Karpas-422 (cell line): ENCODE results near the gene UFD1. TPM values are rescaled to one million over a fixed set of nuclear protein-coding genes. Genes with fewer than 3 reads are reported as not detected.

Source experiments
- DNase-seq: peaks from one replicate; pipeline ENCODE4 v3.0.0-alpha.2; 2015
- H2AFZ ChIP-seq: fragments of 200-600 bp; sonication (generic); 2 replicates; pipeline ENCODE4 v1.6.1; 2014; ENCODE audit warnings: antibody characterized with exemption, low read length, mixed read lengths
- H3K27ac ChIP-seq: fragments of 200-600 bp; sonication (generic); 2 replicates; pipeline ENCODE4 v1.5.1; 2014; ENCODE audit warnings: mild to moderate bottlenecking, low read length, moderate library complexity
- H3K27me3 ChIP-seq: fragments of 200-600 bp; sonication (generic); 2 replicates; pipeline ENCODE4 v1.6.1; 2014; ENCODE audit warnings: low read length, mixed read lengths
- H3K36me3 ChIP-seq: fragments of 200-600 bp; sonication (generic); 2 replicates; pipeline ENCODE4 v1.6.1; 2014; ENCODE audit warnings: low read length, mixed read lengths; ENCODE audit not compliant: insufficient read depth
- H3K4me1 ChIP-seq: fragments of 200-600 bp; sonication (generic); 2 replicates; pipeline ENCODE4 v1.6.1; 2014; ENCODE audit warnings: mild to moderate bottlenecking, low read length, mixed read lengths
- H3K4me2 ChIP-seq: fragments of 200-600 bp; sonication (generic); 2 replicates; pipeline ENCODE4 v1.6.1; 2014; ENCODE audit warnings: low read length, low read depth, mild to moderate bottlenecking; ENCODE audit not compliant: poor library complexity, severe bottlenecking
- H3K4me3 ChIP-seq: fragments of 200-600 bp; sonication (generic); 2 replicates; pipeline ENCODE4 v1.5.1; 2014; ENCODE audit warnings: mild to moderate bottlenecking, antibody characterized with exemption, low read length, mixed read lengths
- H3K79me2 ChIP-seq: fragments of 200-600 bp; sonication (generic); 2 replicates; pipeline ENCODE4 v1.6.1; 2014; ENCODE audit warnings: mild to moderate bottlenecking, low read length, mixed read lengths
- H3K9ac ChIP-seq: fragments of 200-600 bp; sonication (generic); 2 replicates; pipeline ENCODE4 v1.6.0; 2014; ENCODE audit warnings: low read length
- H3K9me2 ChIP-seq: fragments of 200-600 bp; sonication (generic), shearing (Covaris generic); replicated peaks from 2 replicates; pipeline ENCODE4 v1.6.0; 2014; ENCODE audit warnings: mild to moderate bottlenecking, low read length, moderate library complexity; ENCODE audit not compliant: insufficient read depth
- H3K9me3 ChIP-seq: fragments of 300-700, 200-600 bp; sonication (generic); 2 replicates; pipeline ENCODE4 v1.6.1; 2014; ENCODE audit warnings: low read length, mixed read lengths
- H4K20me1 ChIP-seq: fragments of 200-600 bp; sonication (generic); 2 replicates; pipeline ENCODE4 v1.6.1; 2014; ENCODE audit warnings: mild to moderate bottlenecking, antibody characterized with exemption, low read length, low read depth; ENCODE audit not compliant: insufficient read depth
- total RNA-seq: library from RNA; depleted of rRNA; stranded (reverse); fragments of >200 nt; shearing (Covaris generic); gene quantifications from 2 replicates; pipeline ENCODE4 v1.2.3, GENCODE V29; 2014; ENCODE audit warnings: low replicate concordance

The UFD1 gene
- total RNA-seq, 1 experiment from 2014 or later: 91.5 TPM

- Histone ChIP-seq H3K9me2 (no peaks in the 10 kb centered on the region), H3K79me2 (no peaks in the 10 kb centered on the region), H3K36me3 (peaks cover 40% of the 10 kb centered on the region; the same call in 1 of the 2 replicates), H3K27ac (no peak overlapping the region), H3K9me3 (no peaks in the 10 kb centered on the region), H3K4me2 (no peak overlapping the region), H4K20me1 (no peaks in the 10 kb centered on the region), H3K4me1 (no peaks in the 10 kb centered on the region), H3K9ac (no peak overlapping the region), H2AFZ (no peak overlapping the region), H3K4me3 (no peak overlapping the region), H3K27me3 (no peaks in the 10 kb centered on the region)
- DNase-seq: no peak
Measured at GRCh38 chr22:19457828-19458428, 21.1 kb downstream of the UFD1 start.

GRCh38 chr22:19456541-19456940, 22.5 kb downstream of the UFD1 start:
- Histone ChIP-seq H3K9me2 (no peaks in the 10 kb centered on the region), H3K4me2 (no peak overlapping the region), H3K79me2 (no peaks in the 10 kb centered on the region), H3K27ac (no peak overlapping the region), H3K36me3 (peaks cover 52% of the 10 kb centered on the region; the same call in 1 of the 2 replicates), H4K20me1 (no peaks in the 10 kb centered on the region), H3K4me1 (no peaks in the 10 kb centered on the region), H3K27me3 (no peaks in the 10 kb centered on the region), H2AFZ (no peak overlapping the region), H3K9ac (no peak overlapping the region), H3K4me3 (no peak overlapping the region), H3K9me3 (no peaks in the 10 kb centered on the region)
- DNase-seq: no peak

DNA sequence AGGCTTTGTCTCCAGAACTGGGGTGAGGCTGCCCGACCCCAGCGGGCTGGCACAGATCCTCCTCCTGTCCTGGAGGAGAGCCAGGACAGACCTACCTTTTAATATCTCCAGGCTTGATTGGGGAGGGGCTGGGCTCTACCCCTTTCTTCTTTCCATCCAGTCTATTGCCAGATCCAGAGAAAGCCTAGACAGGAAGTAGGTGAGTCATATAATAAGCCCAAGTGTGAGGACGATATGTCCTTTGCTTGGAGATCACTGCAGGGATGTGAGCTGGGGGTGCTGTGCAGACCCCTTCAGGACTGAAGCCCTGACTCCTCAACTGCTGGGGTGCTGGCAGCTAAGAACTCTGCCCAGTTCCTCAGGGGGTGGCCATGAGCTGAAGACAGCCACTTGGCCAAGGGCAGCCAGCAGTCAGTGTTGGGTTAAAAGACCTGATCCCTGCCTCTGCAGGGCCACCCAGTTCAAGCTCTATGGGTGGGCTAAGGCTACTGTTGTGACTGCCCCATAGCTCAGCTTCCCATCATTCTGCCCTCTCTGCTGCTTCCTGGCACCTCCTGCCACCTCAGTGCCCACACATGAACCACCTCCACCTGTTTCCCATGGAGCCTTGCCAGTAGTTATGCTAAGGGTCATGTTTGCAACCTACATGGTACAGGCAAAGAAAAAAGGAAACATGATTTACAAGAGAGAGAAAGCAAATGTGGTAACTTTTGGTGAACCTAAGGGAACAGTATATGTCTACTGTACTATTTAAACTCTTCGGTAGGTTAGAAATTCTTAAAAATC, 23.2 kb downstream of the UFD1 start:
- no peak for DNase-seq
- Histone ChIP-seq H3K9ac (no peak overlapping the region), H3K79me2 (no peaks in the 10 kb centered on the region), H3K4me2 (no peak overlapping the region), H3K4me3 (no peak overlapping the region), H3K27me3 (no peaks in the 10 kb centered on the region), H4K20me1 (no peaks in the 10 kb centered on the region), H3K9me2 (no peaks in the 10 kb centered on the region), H3K36me3 (peaks cover 49% of the 10 kb centered on the region; the same call in 1 of the 2 replicates), H3K4me1 (no peaks in the 10 kb centered on the region), H3K27ac (no peak overlapping the region), H2AFZ (no peak overlapping the region), H3K9me3 (no peaks in the 10 kb centered on the region)

- peaks cover 44% of the 10 kb centered on the region; the same call in 1 of the 2 replicates for H3K36me3 ChIP-seq
- no peak for DNase-seq
- no peaks in the 10 kb centered on the region for H3K79me2 ChIP-seq
- H3K9ac ChIP-seq: no peak overlapping the region
- no peaks in the 10 kb centered on the region for H3K9me3 ChIP-seq
- no peaks in the 10 kb centered on the region for H3K27me3 ChIP-seq
- H3K27ac ChIP-seq: no peak overlapping the region
- H3K4me2 ChIP-seq: no peak overlapping the region
- H2AFZ ChIP-seq: no peak overlapping the region
- no peaks in the 10 kb centered on the region for H4K20me1 ChIP-seq
- H3K4me3 ChIP-seq: no peak overlapping the region
- peaks cover under 1% of the 10 kb centered on the region for H3K4me1 ChIP-seq
- H3K9me2 ChIP-seq: no peaks in the 10 kb centered on the region
Measured at GRCh38 chr22:19455033-19455432, 24.0 kb downstream of the UFD1 start.

DNA sequence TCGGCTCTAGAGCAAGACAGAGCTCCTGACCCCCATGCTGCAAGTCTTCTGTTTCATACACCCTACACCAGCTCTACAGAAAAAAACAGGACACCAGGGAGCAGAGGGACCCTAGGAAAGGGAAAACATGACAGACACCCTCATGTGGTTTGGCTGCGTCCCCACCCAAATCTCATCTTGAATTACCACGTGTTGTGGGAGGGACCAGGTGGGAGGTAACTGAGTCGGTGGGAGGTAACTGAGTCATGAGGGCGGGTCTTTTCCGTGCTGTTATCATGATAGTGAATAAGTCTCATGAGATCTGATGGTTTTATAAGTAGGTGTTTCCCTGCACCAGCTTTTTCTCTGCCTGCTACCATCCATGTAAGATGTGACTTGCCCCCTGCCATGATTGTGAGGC, 24.8 kb downstream of the UFD1 start:
- Histone ChIP-seq H3K4me1 (peaks cover 9% of the 10 kb centered on the region), H3K9ac (no peak overlapping the region), H3K4me2 (no peak overlapping the region), H3K9me3 (no peaks in the 10 kb centered on the region), H3K79me2 (0 out of 2 replicates have a peak, but pooled peaks cover 5% of the 10 kb centered on the region), H2AFZ (no peak overlapping the region), H3K36me3 (peaks cover 51% of the 10 kb centered on the region; the same call in 1 of the 2 replicates), H3K27ac (no peak overlapping the region), H3K9me2 (no peaks in the 10 kb centered on the region), H3K27me3 (no peaks in the 10 kb centered on the region), H3K4me3 (no peak overlapping the region), H4K20me1 (no peaks in the 10 kb centered on the region)
- no peak for DNase-seq

DNA sequence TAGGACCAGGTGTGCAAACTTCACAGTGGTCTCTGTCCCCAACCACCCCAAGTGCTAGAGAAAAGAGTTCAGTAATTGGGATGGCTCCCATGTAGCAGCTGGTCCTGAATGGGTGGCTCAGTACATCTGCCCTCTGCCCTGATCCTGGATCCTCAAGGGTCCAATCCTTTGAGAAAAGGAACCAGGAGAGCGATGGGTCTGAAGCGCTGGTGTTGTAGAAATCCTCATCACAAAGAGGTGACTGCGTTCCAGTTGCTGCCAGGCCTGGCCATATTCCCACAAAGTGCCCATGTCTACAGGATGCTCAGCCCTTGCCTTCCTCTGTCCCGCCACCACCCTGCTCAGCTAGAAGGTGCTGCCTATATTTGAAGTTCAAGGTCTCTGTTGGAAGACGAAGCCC, 25.3 kb downstream of the UFD1 start:
- Histone ChIP-seq H3K9me2 (no peaks in the 10 kb centered on the region), H4K20me1 (no peaks in the 10 kb centered on the region; the same call in 1 of the 2 replicates), H3K4me1 (peaks cover 14% of the 10 kb centered on the region), H3K27ac (no peak overlapping the region), H3K79me2 (0 out of 2 replicates have a peak, but pooled peaks cover 5% of the 10 kb centered on the region), H3K4me2 (no peak overlapping the region), H3K27me3 (no peaks in the 10 kb centered on the region), H2AFZ (no peak overlapping the region), H3K36me3 (peaks cover 51% of the 10 kb centered on the region; the same call in 1 of the 2 replicates), H3K9me3 (no peaks in the 10 kb centered on the region), H3K4me3 (no peak overlapping the region), H3K9ac (no peak overlapping the region)
- DNase-seq: no peak

DNA sequence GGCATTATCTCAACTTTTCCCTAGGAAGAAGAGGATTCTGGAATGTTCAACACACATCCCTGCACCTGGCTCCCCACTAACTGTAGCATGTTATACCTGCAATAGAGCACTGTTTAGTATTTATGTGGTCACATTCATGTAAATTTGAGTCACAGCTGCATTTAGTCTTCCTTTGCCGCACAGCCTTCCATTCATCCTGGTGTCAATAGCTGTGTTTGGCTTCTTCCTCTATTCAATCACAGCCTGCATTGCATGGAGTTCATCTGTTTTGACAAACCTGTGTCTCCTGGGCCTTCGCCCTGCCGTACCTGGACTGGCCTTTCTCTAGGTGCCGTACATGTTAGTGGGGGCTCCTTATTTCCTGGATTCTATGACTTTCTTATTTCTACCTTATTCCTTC, 27.4 kb downstream of the UFD1 start:
- Histone ChIP-seq H4K20me1 (no peaks in the 10 kb centered on the region; the same call in 1 of the 2 replicates), H3K27ac (no peak overlapping the region), H3K4me2 (no peak overlapping the region), H3K4me3 (no peak overlapping the region), H3K9me3 (no peaks in the 10 kb centered on the region), H3K79me2 (peaks cover 17% of the 10 kb centered on the region), H3K36me3 (peaks cover 46% of the 10 kb centered on the region; the same call in 1 of the 2 replicates), H3K9me2 (no peaks in the 10 kb centered on the region), H3K4me1 (peaks cover 28% of the 10 kb centered on the region), H3K27me3 (no peaks in the 10 kb centered on the region), H3K9ac (no peak overlapping the region), H2AFZ (no peak overlapping the region)
- DNase-seq: no peak

DNA sequence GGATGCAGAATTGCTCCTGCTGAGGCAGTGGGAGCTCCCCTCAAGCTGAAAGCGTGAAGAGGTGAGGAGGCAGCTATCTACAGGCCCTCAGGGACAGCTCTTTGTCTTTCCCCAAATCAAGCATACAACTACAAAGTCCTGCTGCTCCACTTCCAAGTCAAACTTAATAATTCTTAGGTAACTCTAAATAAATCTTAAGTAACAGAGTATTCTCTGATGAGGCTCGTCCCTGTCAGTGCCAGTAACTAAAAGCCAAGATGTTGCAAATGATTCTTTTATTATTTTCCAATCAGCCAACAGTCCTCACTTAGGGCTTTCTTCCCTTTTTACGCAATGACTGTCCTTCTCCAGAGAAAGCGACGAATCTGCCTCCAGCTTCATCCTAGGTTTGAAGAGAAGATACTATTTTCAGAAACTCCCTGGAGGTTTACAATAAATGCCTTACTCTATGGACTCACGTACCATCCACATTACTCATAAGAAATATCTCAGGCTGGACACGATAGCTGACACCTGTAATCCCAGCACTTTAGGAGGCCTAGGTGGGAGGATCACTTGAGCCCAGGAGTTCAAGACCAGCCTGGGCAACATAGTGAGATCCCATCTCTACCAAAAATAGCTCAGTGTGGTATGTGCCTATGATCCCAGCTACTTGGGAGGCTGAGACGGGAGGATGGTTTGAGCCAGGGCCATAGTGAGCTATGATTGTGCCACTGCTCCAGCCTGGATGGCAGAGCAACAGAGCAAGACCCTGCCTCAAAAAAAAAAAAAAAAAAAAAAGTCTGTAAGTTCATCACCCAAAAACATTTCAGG, 28.4 kb downstream of the UFD1 start:
- no peak for DNase-seq
- H2AFZ ChIP-seq: no peak overlapping the region
- no peaks in the 10 kb centered on the region for H3K9me2 ChIP-seq
- no peak overlapping the region for H3K9ac ChIP-seq
- H3K27me3 ChIP-seq: no peaks in the 10 kb centered on the region
- peaks cover 27% of the 10 kb centered on the region for H3K79me2 ChIP-seq
- H3K27ac ChIP-seq: peak overlapping the region; percentile 40; the same call in 1 of the 2 replicates
- peaks cover 36% of the 10 kb centered on the region for H3K4me1 ChIP-seq
- H3K9me3 ChIP-seq: no peaks in the 10 kb centered on the region
- peaks cover 41% of the 10 kb centered on the region; the same call in 1 of the 2 replicates for H3K36me3 ChIP-seq
- H3K4me2 ChIP-seq: no peak overlapping the region
- no peaks in the 10 kb centered on the region; the same call in 1 of the 2 replicates for H4K20me1 ChIP-seq
- H3K4me3 ChIP-seq: no peak overlapping the region
